Measurements from ENCODE around the gene CHL1.

CHL1 gene

DNA sequence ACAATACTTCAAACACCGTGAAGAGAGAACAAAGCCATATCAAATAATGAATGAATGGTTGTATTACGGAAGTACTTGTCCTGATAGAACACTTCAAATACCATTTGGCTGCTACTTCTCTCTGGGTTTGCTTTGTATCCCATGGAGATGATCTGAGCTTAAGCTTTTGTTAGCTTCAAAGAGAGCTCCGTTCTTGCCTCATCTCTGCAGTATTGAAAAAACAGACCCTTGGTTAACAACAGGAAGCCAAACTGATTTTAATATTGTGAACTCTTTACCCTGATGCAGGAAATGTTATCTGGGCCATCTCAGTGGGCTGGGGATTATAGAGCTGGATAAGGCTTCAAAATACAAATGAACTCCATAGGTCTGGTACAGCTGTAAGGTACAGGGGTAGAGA lies 101.0 kb downstream of the CHL1 start:
- no peaks in the 10 kb centered on the region for H3K9me2 ChIP-seq (replicated peaks; ENCODE audit: insufficient read depth, low read length)
- no peaks in the 10 kb centered on the region for H3F3A ChIP-seq (ENCODE audit: insufficient read depth, low read length)
- no peaks in the 10 kb centered on the region for H3K9me3 ChIP-seq (replicated peaks; ENCODE audit: insufficient read depth, low read length)
- H3K4me3 ChIP-seq (ENCODE audit: low read length) = no peak overlapping the region
- no peaks in the 10 kb centered on the region for H4K20me1 ChIP-seq (ENCODE audit: insufficient read depth, low read length)
- H3K27me3 ChIP-seq (replicated peaks; ENCODE audit: insufficient read depth, low read length) = no peaks in the 10 kb centered on the region
- H3K36me3 ChIP-seq (replicated peaks; ENCODE audit: insufficient read depth, low read length) = no peaks in the 10 kb centered on the region
- no peak overlapping the region for H3K9ac ChIP-seq (ENCODE audit: low read length)
- TF ChIP-seq EZH2phosphoT487 (IDR thresholded peaks at IDR 0.05; ENCODE audit: low read length) (no peak), EZH2 (optimal IDR thresholded peaks at IDR 0.05; ENCODE audit: low read depth, low read length) (no peak), CTCF (IDR thresholded peaks at IDR 0.05; ENCODE audit: low read length) (no peak)
- H3K79me2 ChIP-seq (ENCODE audit: low read length) = no peaks in the 10 kb centered on the region
- H3K4me2 ChIP-seq (ENCODE audit: low read depth, low read length) = no peak overlapping the region
- H3K4me1 ChIP-seq (ENCODE audit: low read length) = no peaks in the 10 kb centered on the region
- no peak overlapping the region for H2AFZ ChIP-seq (ENCODE audit: low read length)
- no peak overlapping the region for H3K27ac ChIP-seq (ENCODE audit: low read length)
- DNase-seq = no peak

GRCh38 chr3:299590-300301 lies 103.2 kb downstream of the CHL1 start:
- Histone ChIP-seq H3K27me3 (replicated peaks; ENCODE audit: insufficient read depth, low read length) (no peaks in the 10 kb centered on the region), H3K9ac (ENCODE audit: low read length) (no peak overlapping the region), H3K9me2 (replicated peaks; ENCODE audit: insufficient read depth, low read length) (no peaks in the 10 kb centered on the region), H3K36me3 (replicated peaks; ENCODE audit: insufficient read depth, low read length) (no peaks in the 10 kb centered on the region), H3K4me1 (ENCODE audit: low read length) (no peaks in the 10 kb centered on the region), H3F3A (ENCODE audit: insufficient read depth, low read length) (no peaks in the 10 kb centered on the region), H4K20me1 (ENCODE audit: insufficient read depth, low read length) (no peaks in the 10 kb centered on the region), H3K79me2 (ENCODE audit: low read length) (no peaks in the 10 kb centered on the region), H3K27ac (ENCODE audit: low read length) (no peak overlapping the region), H3K4me3 (ENCODE audit: low read length) (no peak overlapping the region), H2AFZ (ENCODE audit: low read length) (no peak overlapping the region), H3K9me3 (replicated peaks; ENCODE audit: insufficient read depth, low read length) (no peaks in the 10 kb centered on the region), H3K4me2 (ENCODE audit: low read depth, low read length) (no peak overlapping the region)
- DNase-seq = no peak
- TF ChIP-seq EZH2phosphoT487 (IDR thresholded peaks at IDR 0.05; ENCODE audit: low read length) = no peak
- no peak for TF ChIP-seq EZH2 (optimal IDR thresholded peaks at IDR 0.05; ENCODE audit: low read depth, low read length)

- H4K20me1 ChIP-seq (ENCODE audit: insufficient read depth, low read length) = no peaks in the 10 kb centered on the region
- H3K9me3 ChIP-seq (replicated peaks; ENCODE audit: insufficient read depth, low read length) = no peaks in the 10 kb centered on the region
- H3K9me2 ChIP-seq (replicated peaks; ENCODE audit: insufficient read depth, low read length) = no peaks in the 10 kb centered on the region
- H3F3A ChIP-seq (ENCODE audit: insufficient read depth, low read length) = no peaks in the 10 kb centered on the region
- TF ChIP-seq CTCF (IDR thresholded peaks at IDR 0.05; ENCODE audit: low read length) = no peak
- no peak for TF ChIP-seq EZH2 (optimal IDR thresholded peaks at IDR 0.05; ENCODE audit: low read depth, low read length)
- TF ChIP-seq EZH2phosphoT487 (IDR thresholded peaks at IDR 0.05; ENCODE audit: low read length) = no peak
- no peak overlapping the region for H3K9ac ChIP-seq (ENCODE audit: low read length)
- H2AFZ ChIP-seq (ENCODE audit: low read length) = no peak overlapping the region
- no peak overlapping the region for H3K4me3 ChIP-seq (ENCODE audit: low read length)
- no peak overlapping the region for H3K27ac ChIP-seq (ENCODE audit: low read length)
- no peaks in the 10 kb centered on the region for H3K79me2 ChIP-seq (ENCODE audit: low read length)
- H3K36me3 ChIP-seq (replicated peaks; ENCODE audit: insufficient read depth, low read length) = no peaks in the 10 kb centered on the region
- DNase-seq = no peak
- no peaks in the 10 kb centered on the region for H3K27me3 ChIP-seq (replicated peaks; ENCODE audit: insufficient read depth, low read length)
- no peak overlapping the region for H3K4me2 ChIP-seq (ENCODE audit: low read depth, low read length)
- no peaks in the 10 kb centered on the region for H3K4me1 ChIP-seq (ENCODE audit: low read length)
Measured at GRCh38 chr3:307182-307581, 110.6 kb downstream of the CHL1 start.

- Histone ChIP-seq H3K9ac (ENCODE audit: low read length) (no peak overlapping the region), H3K4me3 (ENCODE audit: low read length) (no peak overlapping the region), H3K4me2 (ENCODE audit: low read depth, low read length) (no peak overlapping the region), H3F3A (ENCODE audit: insufficient read depth, low read length) (no peaks in the 10 kb centered on the region), H3K4me1 (ENCODE audit: low read length) (no peaks in the 10 kb centered on the region), H2AFZ (ENCODE audit: low read length) (no peak overlapping the region), H3K27me3 (replicated peaks; ENCODE audit: insufficient read depth, low read length) (no peaks in the 10 kb centered on the region), H3K27ac (ENCODE audit: low read length) (no peak overlapping the region), H3K79me2 (ENCODE audit: low read length) (no peaks in the 10 kb centered on the region), H3K9me2 (replicated peaks; ENCODE audit: insufficient read depth, low read length) (no peaks in the 10 kb centered on the region), H4K20me1 (ENCODE audit: insufficient read depth, low read length) (no peaks in the 10 kb centered on the region), H3K36me3 (replicated peaks; ENCODE audit: insufficient read depth, low read length) (no peaks in the 10 kb centered on the region), H3K9me3 (replicated peaks; ENCODE audit: insufficient read depth, low read length) (no peaks in the 10 kb centered on the region)
- TF ChIP-seq EZH2 (optimal IDR thresholded peaks at IDR 0.05; ENCODE audit: low read depth, low read length) (no peak), EZH2phosphoT487 (IDR thresholded peaks at IDR 0.05; ENCODE audit: low read length) (no peak), CTCF (IDR thresholded peaks at IDR 0.05; ENCODE audit: low read length) (no peak)
- no peak for DNase-seq
Measured at GRCh38 chr3:308597-309321, 112.2 kb downstream of the CHL1 start.

Data from MM.1S (cell line).